SH-SY5Y (cell line): Measurements from ENCODE around the gene CD44.

Experiments used
- GATA2 ChIP-seq: IDR thresholded peaks from 2 replicates; pipeline ENCODE4 v1.6.1; 2011; ENCODE audit warnings: mild to moderate bottlenecking, low read depth, low read length
- GATA3 ChIP-seq: IDR thresholded peaks from 2 replicates; pipeline ENCODE4 v1.6.1; 2011; ENCODE audit warnings: low read depth, mild to moderate bottlenecking, low read length, moderate library complexity

The CD44 gene

DNA sequence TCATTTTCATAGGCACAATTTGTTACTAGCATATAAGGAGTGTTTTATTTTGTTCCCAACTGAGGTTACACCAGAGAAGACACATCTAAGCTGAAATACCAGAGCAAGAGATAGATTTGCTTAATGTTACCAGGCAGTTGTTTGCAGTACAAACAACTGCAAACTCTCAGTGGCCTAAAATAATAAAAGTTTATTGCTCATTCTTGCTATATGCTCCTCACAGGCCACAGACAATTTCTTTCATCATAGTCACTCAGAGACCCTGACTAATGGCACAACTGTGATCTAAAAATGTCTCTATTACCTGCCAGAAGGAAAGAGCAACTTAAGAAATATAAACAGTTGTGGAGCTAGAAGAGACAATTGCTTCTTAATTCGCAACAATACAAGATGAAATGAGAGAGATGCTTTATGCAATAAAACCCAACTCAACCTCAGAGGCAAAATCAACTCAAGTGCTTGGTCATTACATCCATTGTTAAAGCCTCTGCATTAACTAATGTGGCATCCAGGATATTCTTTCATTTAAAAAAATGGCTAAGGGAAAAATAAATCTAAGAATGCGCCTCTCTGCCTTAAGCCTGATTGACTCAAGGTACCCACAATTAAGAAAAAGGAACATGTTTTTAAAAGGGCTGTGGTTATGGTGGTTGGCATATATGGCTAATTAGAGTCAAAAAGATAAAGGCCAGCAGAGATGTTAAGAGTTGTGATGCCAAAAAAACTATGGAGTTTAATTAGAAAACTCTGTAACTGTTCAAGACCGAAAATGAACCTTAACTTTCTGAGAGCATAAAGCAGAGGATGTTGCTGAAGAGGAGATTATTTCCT lies 103.7 kb downstream of the CD44 start:
- no peak for TF ChIP-seq GATA3
- TF ChIP-seq GATA2 = no peak

DNA sequence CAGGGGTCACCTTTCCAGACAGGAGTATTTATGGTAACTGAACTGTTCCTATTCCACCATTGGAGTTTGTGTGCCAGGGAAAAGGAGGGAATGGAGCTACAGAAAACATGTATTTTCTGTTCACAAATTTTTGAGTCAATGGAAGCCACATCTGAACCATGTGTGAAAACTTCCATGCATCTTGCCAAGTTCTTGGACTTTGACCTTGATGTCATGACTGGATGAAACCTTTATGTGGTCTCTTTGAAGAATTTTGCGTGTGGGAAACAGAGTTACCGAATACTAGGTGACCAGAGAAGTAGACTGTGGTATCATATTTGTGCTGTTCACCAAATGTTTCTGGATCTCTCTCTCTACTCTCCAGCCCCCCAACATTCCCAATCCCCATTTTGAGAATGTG lies 104.8 kb downstream of the CD44 start:
- TF ChIP-seq GATA2 = no peak
- no peak for TF ChIP-seq GATA3

- TF ChIP-seq GATA2 (no peak), GATA3 (no peak)
Observed at GRCh38 chr11:35245056-35245455, 106.1 kb downstream of the CD44 start.

GRCh38 chr11:35245786-35246185 lies 106.8 kb downstream of the CD44 start:
- no peak for TF ChIP-seq GATA2
- TF ChIP-seq GATA3 = no peak

DNA sequence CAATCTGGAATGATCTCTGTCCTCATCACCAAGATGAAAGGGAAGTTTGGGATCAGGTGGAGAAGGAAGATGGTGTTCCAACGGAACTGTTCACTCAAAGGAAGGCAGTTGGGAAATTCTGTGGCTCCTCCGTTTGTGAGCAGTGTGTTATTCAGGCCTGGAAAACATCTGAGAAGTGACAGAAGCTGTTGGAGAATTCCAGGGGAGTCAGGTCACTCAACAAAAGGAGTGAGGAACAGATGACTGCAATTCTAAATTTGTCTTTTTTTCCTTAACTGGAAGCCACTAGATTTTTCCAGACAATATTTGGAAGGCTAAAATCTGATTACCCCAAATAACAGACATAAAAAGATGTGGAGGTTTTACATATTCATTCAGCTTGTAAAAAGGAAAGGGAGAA lies 107.8 kb downstream of the CD44 start:
- no peak for TF ChIP-seq GATA3
- TF ChIP-seq GATA2 = no peak

DNA sequence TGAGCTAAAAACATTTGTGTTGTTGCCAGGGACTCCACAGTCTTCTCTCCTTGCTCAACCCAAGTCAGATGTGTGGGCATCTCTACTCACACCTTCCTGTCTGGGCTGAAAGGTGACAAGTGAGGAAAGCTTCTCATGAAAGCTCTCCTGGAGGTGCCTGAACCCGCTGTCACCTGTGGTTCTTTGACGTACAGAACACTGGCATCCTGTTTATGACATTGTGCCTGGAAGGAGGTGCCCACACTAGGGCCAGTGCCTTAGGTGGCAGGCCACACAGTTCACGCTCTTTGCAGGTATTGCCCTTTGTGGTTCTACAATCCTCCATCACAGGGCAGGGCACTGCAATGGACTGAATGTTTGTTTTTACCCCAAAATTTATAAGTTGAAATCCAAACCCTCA lies 108.5 kb downstream of the CD44 start:
- TF ChIP-seq GATA2 (no peak), GATA3 (no peak)

DNA sequence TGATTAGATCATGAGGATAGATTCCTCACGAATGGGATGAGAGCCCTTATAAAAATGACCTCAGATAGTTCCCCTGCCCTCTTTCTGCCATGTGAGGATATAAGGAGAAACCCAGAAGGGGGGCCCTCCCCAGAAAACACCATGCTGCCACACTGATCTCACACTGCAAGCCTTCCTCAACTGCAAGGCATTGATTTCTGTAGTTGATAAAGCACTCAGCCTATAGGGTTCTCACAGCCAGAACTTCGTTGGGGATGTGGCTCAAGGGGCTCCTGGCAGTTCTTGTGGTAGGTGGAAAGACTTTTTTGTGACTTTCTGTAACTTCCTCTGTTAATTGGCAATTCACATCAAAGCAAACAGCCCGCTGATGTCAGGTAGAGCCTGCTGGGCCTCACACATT lies 108.9 kb downstream of the CD44 start:
- TF ChIP-seq GATA3 (no peak), GATA2 (no peak)

GRCh38 chr11:35248558-35249323 lies 109.8 kb downstream of the CD44 start:
- TF ChIP-seq GATA2 (no peak), GATA3 (no peak)

GRCh38 chr11:35250192-35250591 lies 111.2 kb downstream of the CD44 start:
- TF ChIP-seq GATA3 (no peak), GATA2 (no peak)

DNA sequence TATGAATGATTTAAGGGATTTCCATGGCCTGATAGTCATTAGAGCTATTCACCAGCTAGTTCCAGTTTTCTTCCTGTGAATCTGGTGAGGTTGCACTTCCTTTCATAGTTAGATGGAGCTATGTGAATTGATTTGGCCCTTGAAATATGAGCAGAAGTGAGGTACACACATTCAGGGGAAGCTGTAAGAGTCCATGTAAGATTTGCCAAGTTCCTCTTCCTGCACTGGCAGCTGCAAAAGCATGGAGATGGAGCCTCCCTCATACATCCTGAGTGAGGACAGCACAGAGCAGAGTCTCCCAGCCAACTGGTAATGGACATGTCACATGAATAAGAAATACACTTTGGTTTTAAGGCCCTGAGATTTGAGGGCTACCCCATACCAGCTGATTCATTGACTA lies 111.7 kb downstream of the CD44 start:
- no peak for TF ChIP-seq GATA2
- no peak for TF ChIP-seq GATA3

DNA sequence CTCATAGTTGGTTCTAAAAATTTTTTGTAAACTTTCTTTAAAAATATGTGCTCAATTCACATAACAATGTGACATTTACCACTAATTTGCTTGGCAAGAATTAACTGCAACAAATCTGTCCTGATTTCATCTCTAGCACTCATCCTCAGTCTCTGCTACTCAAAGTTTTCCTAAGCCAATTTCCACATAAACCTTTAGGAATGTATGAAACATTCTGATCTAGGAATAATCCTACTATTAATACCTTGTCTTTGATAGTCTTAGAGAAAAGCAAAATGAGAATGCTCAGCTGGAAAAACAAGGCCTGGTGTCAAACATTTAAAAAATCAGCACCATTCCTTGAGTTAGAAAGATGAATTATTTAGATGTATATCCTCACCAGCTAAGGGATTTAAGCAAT lies 114.3 kb downstream of the CD44 start:
- TF ChIP-seq GATA3 (no peak), GATA2 (no peak)

DNA sequence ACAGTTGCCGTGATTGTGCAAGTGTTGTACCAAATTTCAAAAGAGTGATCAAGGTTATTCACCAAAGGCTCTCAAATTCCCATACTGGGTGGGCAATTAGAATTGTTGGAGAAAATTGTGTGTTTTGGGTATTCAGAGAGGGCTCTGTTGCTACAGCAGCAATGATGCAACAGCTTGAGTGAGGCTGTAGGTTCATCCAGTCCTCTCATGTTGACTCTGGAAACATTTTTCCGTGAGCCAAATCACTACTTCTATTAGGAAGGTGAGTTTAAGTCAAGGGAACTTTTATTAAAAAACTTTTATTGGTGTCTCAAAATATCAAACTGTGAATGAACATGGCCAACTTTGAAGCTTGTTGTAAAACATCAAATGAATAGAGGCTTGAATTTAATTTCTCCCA lies 116.5 kb downstream of the CD44 start:
- TF ChIP-seq GATA2 (no peak), GATA3 (no peak)

DNA sequence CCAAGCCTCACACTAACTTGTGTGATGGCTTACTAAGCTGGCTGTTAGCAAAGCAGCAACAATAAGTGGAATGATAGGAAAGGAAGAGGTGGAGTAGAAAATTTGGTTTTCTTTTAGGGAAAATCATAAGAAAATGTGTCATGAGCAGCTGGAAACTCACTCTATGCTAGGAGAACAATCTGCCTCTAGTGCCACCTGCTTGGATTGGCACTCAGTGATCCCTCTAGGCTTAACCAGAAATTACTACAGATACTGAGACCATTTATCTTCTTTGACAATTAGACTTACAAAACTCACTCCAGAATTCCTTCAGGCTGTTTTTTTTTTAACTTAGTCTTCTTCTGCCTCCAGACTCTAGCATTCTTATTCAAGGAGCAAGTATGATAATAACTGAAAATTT lies 117.3 kb downstream of the CD44 start:
- TF ChIP-seq GATA2 (no peak), GATA3 (no peak)

- TF ChIP-seq GATA3 = no peak
- no peak for TF ChIP-seq GATA2
Observed at GRCh38 chr11:35257281-35257680, 118.3 kb downstream of the CD44 start.

DNA sequence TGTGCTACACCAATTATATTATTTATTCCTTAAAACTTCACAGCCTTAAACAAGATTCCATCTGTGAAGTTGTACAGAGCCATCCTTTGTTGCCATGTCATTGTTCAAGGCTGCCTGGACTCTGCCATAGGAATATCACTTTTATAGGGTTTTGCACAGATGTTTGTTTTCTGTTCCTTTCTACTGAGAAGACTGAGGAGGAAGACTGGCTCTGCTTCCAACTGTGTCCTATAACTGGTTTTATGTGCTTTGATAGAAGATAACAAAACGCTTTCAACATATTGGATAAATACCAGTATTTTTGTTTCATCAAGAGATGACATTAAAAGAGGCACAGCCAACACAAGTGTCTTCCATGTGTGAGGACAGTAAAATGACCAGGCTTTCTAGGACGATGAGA lies 120.6 kb downstream of the CD44 start:
- TF ChIP-seq GATA2 (no peak), GATA3 (no peak)
